ENCODE data around the gene ARF5.

- TF ChIP-seq, protein P1, sequence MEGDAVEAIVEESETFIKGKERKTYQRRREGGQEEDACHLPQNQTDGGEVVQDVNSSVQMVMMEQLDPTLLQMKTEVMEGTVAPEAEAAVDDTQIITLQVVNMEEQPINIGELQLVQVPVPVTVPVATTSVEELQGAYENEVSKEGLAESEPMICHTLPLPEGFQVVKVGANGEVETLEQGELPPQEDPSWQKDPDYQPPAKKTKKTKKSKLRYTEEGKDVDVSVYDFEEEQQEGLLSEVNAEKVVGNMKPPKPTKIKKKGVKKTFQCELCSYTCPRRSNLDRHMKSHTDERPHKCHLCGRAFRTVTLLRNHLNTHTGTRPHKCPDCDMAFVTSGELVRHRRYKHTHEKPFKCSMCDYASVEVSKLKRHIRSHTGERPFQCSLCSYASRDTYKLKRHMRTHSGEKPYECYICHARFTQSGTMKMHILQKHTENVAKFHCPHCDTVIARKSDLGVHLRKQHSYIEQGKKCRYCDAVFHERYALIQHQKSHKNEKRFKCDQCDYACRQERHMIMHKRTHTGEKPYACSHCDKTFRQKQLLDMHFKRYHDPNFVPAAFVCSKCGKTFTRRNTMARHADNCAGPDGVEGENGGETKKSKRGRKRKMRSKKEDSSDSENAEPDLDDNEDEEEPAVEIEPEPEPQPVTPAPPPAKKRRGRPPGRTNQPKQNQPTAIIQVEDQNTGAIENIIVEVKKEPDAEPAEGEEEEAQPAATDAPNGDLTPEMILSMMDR (IDR thresholded peaks at IDR 0.05), result no peak
- TF ChIP-seq ZFX (IDR thresholded peaks at IDR 0.05; ENCODE audit: borderline replicate concordance), result no peak
These were observed 28.5 kb downstream of the ARF5 start for GRCh38 chr7:127616724-127617123.

Data from 22Rv1 (cell line).